A204.1 (cell line): ENCODE data around the gene TAF11L14.

Source experiments
- FAIRE-seq: peaks from 2 replicates; lab custom pipeline; 2012; peaks lifted over from hg19 to GRCh38; lab: Jason Lieb, UNC

The TAF11L14 gene

GRCh38 chr5:17679597-17680203, 45.4 kb downstream of the TAF11L14 start:
- no peak for FAIRE-seq

DNA sequence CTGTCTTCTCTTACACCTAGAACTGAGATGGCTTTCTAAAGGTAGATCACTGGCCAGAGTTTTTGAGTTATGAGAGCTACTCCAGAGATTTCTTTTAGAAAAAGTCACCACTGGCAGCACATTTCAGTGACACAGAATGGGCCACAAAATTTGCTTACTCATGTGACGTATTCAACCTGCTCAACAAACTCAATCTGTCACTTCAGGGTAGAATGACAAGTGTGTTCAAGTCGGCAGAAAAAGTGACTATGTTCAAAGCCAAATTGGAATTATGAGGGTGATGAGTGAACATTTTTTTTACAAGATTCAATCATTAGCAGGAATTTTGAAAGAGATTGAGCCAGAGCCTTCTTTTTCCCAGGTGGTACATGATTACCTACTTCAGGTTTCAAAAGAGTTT, 46.5 kb downstream of the TAF11L14 start:
- FAIRE-seq = no peak
